Liver (tissue), 9 donors: ENCODE measurements around the gene LSM4. TPM values are rescaled to one million over a fixed set of nuclear protein-coding genes. Genes with fewer than 3 reads are reported as not detected.

Experiments used
- DNase-seq: peaks from one replicate; pipeline ENCODE4 v3.0.0-alpha.2; 2017; ENCODE audit warnings: low spot score
- H3K27ac ChIP-seq, 2 donors: one replicate each; pipeline ENCODE4 v1.7.0; 2013; ENCODE audit warnings: inconsistent platforms in 2 of 2, low read length in 2 of 2, control low read depth in 1 of 2, low read depth in 1 of 2, mild to moderate bottlenecking in 1 of 2
- H3K27me3 ChIP-seq, 4 donors: one replicate each; pipeline versions ENCODE4 v1.6.1 to v1.7.0; 2013; ENCODE audit warnings: low read length in 3 of 4, inconsistent platforms in 1 of 4, mild to moderate bottlenecking in 1 of 4, moderate library complexity in 1 of 4; ENCODE audit not compliant: control insufficient read depth in 4 of 4, insufficient read depth in 4 of 4
- H3K36me3 ChIP-seq, 4 donors: one replicate each; pipeline versions ENCODE4 v1.6.1 to v1.7.0; 2013; ENCODE audit warnings: low read length in 3 of 4, mild to moderate bottlenecking in 3 of 4, low read depth in 1 of 4, moderate library complexity in 1 of 4; ENCODE audit not compliant: control insufficient read depth in 4 of 4, insufficient read depth in 3 of 4
- H3K4me1 ChIP-seq, 4 donors: one replicate each; pipeline versions ENCODE4 v1.6.1 to v1.7.0; 2013; ENCODE audit warnings: low read length in 3 of 4, mild to moderate bottlenecking in 3 of 4, moderate library complexity in 1 of 4; ENCODE audit not compliant: control insufficient read depth in 4 of 4, insufficient read depth in 4 of 4
- H3K4me3 ChIP-seq, 3 donors: one replicate each; pipeline versions ENCODE4 v1.6.1 to v1.7.0; 2013; ENCODE audit warnings: low read length in 3 of 3, control low read depth in 1 of 3, low read depth in 1 of 3, mild to moderate bottlenecking in 1 of 3
- H3K9ac ChIP-seq, 2 donors: one replicate each; pipeline ENCODE4 v1.7.0; 2013; ENCODE audit warnings: low read length in 2 of 2, mild to moderate bottlenecking in 2 of 2, moderate library complexity in 2 of 2, control low read depth in 1 of 2, low read depth in 1 of 2
- H3K9me3 ChIP-seq, 4 donors: one replicate each; pipeline versions ENCODE4 v1.6.1 to v1.7.0; 2013; ENCODE audit warnings: low read length in 3 of 4; ENCODE audit not compliant: control insufficient read depth in 4 of 4
- EGR1 ChIP-seq, 2 donors: IDR thresholded peaks; 2 replicates each; pipeline ENCODE4 v1.6.1; 2016 to 2018; ENCODE audit warnings: antibody characterized with exemption in 2 of 2, low read depth in 2 of 2
- FOXA1 ChIP-seq: IDR thresholded peaks from 2 replicates; pipeline ENCODE4 v1.6.1; 2016; ENCODE audit warnings: antibody characterized with exemption
- FOXA2 ChIP-seq: IDR thresholded peaks from 2 replicates; pipeline ENCODE4 v1.6.1; 2016; ENCODE audit warnings: antibody characterized with exemption
- GABPA ChIP-seq, 2 donors: IDR thresholded peaks in 1 of 2; conservative IDR thresholded peaks in 1 of 2; 2 replicates each; pipeline ENCODE4 v1.6.1; 2016; ENCODE audit warnings: antibody characterized with exemption in 2 of 2, mild to moderate bottlenecking in 1 of 2, moderate library complexity in 1 of 2
- HNF4A ChIP-seq, 2 donors: conservative IDR thresholded peaks; 2 replicates each; pipeline ENCODE4 v1.6.1; 2016; ENCODE audit warnings: antibody characterized with exemption in 2 of 2, mild to moderate bottlenecking in 2 of 2
- HNF4G ChIP-seq: IDR thresholded peaks from 2 replicates; pipeline ENCODE4 v1.6.1; 2016; ENCODE audit warnings: antibody characterized with exemption
- JUND ChIP-seq, 2 donors: IDR thresholded peaks; 2 replicates each; pipeline ENCODE4 v1.6.1; 2016; ENCODE audit warnings: antibody characterized with exemption in 2 of 2
- NR2F2 ChIP-seq: IDR thresholded peaks from 2 replicates; pipeline ENCODE4 v1.6.1; 2016; ENCODE audit warnings: antibody characterized with exemption
- RAD21 ChIP-seq, 2 donors: IDR thresholded peaks; 2 replicates each; pipeline ENCODE4 v1.6.1; 2016; ENCODE audit warnings: antibody characterized with exemption in 2 of 2, mild to moderate bottlenecking in 2 of 2
- RXRA ChIP-seq, 2 donors: IDR thresholded peaks; 2 replicates each; pipeline ENCODE4 v1.6.1; 2017 to 2018; ENCODE audit warnings: antibody characterized with exemption in 2 of 2, mild to moderate bottlenecking in 1 of 2
- SP1 ChIP-seq: IDR thresholded peaks from 2 replicates; pipeline ENCODE4 v1.6.1; 2018; ENCODE audit warnings: antibody characterized with exemption, mild to moderate bottlenecking
- TAF1 ChIP-seq: conservative IDR thresholded peaks from 2 replicates; pipeline ENCODE4 v1.6.1; 2016; ENCODE audit warnings: antibody characterized with exemption, mild to moderate bottlenecking
- YY1 ChIP-seq: IDR thresholded peaks from 2 replicates; pipeline ENCODE4 v1.6.1; 2016; ENCODE audit warnings: antibody characterized with exemption, mild to moderate bottlenecking
- whole genome bisulfite sequencing: extraction: QIAGEN DNeasy Blood & Tissue Kit; methylation state at CpG from one replicate; pipeline ENCODE4 v1.1.7; 2013; 5-methylcytosine and 5-hydroxymethylcytosine counted together
- polyA plus RNA-seq, 2 donors: library from polyadenylated mRNA; stranded (reverse) in 1 of 2; unstranded in 1 of 2; fragments of 200-250 nt in 1 of 2; fragments of >200 nt in 1 of 2; fragmentation: Nextera tagmentation in 1 of 2; extraction: Ambion mirVana in 1 of 2; gene quantifications; one replicate each; pipeline versions ENCODE4 v1.2.1 to v1.2.3, GENCODE V29; 2013 to 2015
- total RNA-seq, 2 donors: library from RNA; depleted of rRNA; stranded (reverse); fragments of >200 nt; gene quantifications; one replicate each; pipeline ENCODE4 v1.2.3, GENCODE V29; 2014
- TF ChIP-seq, protein P1 (sequence below): IDR thresholded peaks from 2 replicates; pipeline ENCODE4 v1.6.1; 2016; ENCODE audit warnings: antibody characterized with exemption, mild to moderate bottlenecking
- TF ChIP-seq, protein P2 (sequence below): fragments of 150-350 bp; IDR thresholded peaks from 2 replicates; pipeline ENCODE4 v1.5.1; 2017; ENCODE audit warnings: improper control_type of control experiment, low read depth, low read length; ENCODE audit not compliant: missing input control
- TF ChIP-seq, protein P3 (sequence below): IDR thresholded peaks from 2 replicates; pipeline ENCODE4 v1.6.1; 2016; ENCODE audit warnings: antibody characterized with exemption
- TF ChIP-seq, protein P4 (sequence below): IDR thresholded peaks from 2 replicates; pipeline ENCODE4 v1.6.1; 2016; ENCODE audit warnings: antibody characterized with exemption
- TF ChIP-seq, protein P5 (sequence below): IDR thresholded peaks from 2 replicates; pipeline ENCODE4 v1.6.1; 2016; ENCODE audit warnings: antibody characterized with exemption
- donor health status: healthy.
- donor health status: healthy.
- donor health status: healthy.
- donor health status: healthy.
- donor health status: healthy.

LSM4 gene
- total and polyA plus RNA-seq, 4 donors = 42.4 to 100 (median 75.1) TPM

DNA sequence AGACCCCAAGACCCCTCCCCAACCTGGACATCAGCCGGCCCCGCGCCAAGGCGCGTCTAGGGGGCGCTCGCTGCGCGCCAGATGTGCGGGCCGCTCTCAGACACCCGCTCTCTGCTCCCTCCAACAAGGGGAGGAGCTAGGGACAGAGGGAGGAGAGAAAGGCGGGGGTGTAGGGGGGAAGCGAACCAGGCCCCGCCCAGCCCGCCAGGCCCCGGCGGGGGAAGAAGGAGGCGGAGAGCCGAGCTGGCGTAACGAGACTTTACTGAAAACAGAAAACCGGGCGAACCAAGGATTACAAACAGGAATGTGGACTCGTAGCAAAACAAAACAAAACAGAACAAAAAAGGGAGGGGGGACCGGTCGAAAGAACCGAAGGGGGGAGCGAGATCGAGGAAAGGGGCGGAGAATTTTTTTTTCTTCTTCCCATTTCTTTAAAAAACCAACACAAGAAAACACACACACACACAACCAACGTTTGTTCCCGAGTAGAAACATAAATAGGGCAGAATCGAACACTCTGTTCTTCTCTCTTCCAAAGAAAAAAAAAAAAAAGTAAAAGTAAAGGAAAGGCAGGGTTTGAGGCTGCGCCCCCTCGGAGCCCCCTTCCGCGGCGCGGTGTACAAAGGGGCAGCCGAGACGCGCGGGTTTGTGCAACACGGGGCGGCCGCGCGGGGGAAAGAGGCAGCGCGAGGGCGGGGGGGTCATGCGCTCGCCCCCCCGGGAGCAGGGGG is 43.2 kb downstream of the LSM4 start:
- no peaks in the 10 kb centered on the region for H3K27me3 ChIP-seq
- WGBS = under 1% methylated on average over 55 of the region's 55 CpGs
- peak overlapping the region; percentile 97 to 100 for H3K9ac ChIP-seq
- H3K4me3 ChIP-seq = peak overlapping the region; percentile 78 to 90 (median 84)
- peaks cover 7 to 44% (median 35%) of the 10 kb centered on the region in 4 donors for H3K4me1 ChIP-seq
- no peaks in the 10 kb centered on the region for H3K9me3 ChIP-seq
- H3K27ac ChIP-seq = peak overlapping the region; percentile 100
- DNase-seq = peak; percentile 91
- peaks cover 0 to 4% (median 1%) of the 10 kb centered on the region in 4 donors for H3K36me3 ChIP-seq
- TF ChIP-seq GABPA (IDR thresholded peaks at IDR 0.05 in 1 of 2, conservative IDR thresholded peaks at IDR 0.05 in 1 of 2) (peak in 1 of 2 donors; percentile 49), NR2F2 (no peak), FOXA2 (no peak), SP1 (peak; percentile 84), TAF1 (peak; percentile 78), RAD21 (IDR thresholded peaks at IDR 0.05) (peak; percentile 86 to 96), FOXA1 (peak; percentile 11), JUND (IDR thresholded peaks at IDR 0.05) (peak in 1 of 2 donors; percentile 15), HNF4G (no peak), EGR1 (IDR thresholded peaks at IDR 0.05; ENCODE audit: low read depth in 2 of 2) (peak; percentile 86 to 96), HNF4A (conservative IDR thresholded peaks at IDR 0.05) (peak; percentile 10 to 41), YY1 (peak; percentile 79), RXRA (IDR thresholded peaks at IDR 0.05) (peak in 1 of 2 donors; percentile 28)
- TF ChIP-seq, protein P1, sequence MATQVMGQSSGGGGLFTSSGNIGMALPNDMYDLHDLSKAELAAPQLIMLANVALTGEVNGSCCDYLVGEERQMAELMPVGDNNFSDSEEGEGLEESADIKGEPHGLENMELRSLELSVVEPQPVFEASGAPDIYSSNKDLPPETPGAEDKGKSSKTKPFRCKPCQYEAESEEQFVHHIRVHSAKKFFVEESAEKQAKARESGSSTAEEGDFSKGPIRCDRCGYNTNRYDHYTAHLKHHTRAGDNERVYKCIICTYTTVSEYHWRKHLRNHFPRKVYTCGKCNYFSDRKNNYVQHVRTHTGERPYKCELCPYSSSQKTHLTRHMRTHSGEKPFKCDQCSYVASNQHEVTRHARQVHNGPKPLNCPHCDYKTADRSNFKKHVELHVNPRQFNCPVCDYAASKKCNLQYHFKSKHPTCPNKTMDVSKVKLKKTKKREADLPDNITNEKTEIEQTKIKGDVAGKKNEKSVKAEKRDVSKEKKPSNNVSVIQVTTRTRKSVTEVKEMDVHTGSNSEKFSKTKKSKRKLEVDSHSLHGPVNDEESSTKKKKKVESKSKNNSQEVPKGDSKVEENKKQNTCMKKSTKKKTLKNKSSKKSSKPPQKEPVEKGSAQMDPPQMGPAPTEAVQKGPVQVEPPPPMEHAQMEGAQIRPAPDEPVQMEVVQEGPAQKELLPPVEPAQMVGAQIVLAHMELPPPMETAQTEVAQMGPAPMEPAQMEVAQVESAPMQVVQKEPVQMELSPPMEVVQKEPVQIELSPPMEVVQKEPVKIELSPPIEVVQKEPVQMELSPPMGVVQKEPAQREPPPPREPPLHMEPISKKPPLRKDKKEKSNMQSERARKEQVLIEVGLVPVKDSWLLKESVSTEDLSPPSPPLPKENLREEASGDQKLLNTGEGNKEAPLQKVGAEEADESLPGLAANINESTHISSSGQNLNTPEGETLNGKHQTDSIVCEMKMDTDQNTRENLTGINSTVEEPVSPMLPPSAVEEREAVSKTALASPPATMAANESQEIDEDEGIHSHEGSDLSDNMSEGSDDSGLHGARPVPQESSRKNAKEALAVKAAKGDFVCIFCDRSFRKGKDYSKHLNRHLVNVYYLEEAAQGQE = peak; percentile 87
- TF ChIP-seq, protein P2, sequence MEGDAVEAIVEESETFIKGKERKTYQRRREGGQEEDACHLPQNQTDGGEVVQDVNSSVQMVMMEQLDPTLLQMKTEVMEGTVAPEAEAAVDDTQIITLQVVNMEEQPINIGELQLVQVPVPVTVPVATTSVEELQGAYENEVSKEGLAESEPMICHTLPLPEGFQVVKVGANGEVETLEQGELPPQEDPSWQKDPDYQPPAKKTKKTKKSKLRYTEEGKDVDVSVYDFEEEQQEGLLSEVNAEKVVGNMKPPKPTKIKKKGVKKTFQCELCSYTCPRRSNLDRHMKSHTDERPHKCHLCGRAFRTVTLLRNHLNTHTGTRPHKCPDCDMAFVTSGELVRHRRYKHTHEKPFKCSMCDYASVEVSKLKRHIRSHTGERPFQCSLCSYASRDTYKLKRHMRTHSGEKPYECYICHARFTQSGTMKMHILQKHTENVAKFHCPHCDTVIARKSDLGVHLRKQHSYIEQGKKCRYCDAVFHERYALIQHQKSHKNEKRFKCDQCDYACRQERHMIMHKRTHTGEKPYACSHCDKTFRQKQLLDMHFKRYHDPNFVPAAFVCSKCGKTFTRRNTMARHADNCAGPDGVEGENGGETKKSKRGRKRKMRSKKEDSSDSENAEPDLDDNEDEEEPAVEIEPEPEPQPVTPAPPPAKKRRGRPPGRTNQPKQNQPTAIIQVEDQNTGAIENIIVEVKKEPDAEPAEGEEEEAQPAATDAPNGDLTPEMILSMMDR = peak; percentile 80
- TF ChIP-seq, protein P3, sequence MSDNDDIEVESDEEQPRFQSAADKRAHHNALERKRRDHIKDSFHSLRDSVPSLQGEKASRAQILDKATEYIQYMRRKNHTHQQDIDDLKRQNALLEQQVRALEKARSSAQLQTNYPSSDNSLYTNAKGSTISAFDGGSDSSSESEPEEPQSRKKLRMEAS = no peak
- TF ChIP-seq, protein P4, sequence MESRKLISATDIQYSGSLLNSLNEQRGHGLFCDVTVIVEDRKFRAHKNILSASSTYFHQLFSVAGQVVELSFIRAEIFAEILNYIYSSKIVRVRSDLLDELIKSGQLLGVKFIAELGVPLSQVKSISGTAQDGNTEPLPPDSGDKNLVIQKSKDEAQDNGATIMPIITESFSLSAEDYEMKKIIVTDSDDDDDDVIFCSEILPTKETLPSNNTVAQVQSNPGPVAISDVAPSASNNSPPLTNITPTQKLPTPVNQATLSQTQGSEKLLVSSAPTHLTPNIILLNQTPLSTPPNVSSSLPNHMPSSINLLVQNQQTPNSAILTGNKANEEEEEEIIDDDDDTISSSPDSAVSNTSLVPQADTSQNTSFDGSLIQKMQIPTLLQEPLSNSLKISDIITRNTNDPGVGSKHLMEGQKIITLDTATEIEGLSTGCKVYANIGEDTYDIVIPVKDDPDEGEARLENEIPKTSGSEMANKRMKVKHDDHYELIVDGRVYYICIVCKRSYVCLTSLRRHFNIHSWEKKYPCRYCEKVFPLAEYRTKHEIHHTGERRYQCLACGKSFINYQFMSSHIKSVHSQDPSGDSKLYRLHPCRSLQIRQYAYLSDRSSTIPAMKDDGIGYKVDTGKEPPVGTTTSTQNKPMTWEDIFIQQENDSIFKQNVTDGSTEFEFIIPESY = peak; percentile 33
- TF ChIP-seq, protein P5, sequence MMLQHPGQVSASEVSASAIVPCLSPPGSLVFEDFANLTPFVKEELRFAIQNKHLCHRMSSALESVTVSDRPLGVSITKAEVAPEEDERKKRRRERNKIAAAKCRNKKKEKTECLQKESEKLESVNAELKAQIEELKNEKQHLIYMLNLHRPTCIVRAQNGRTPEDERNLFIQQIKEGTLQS = no peak
